Naive B cell (primary cell): ENCODE results near the gene CLSTN3. TPM values are rescaled to one million over a fixed set of nuclear protein-coding genes. Genes with fewer than 3 reads are reported as not detected.
"Not testable (repeated sequence)": the region's sequence is repeated elsewhere in the genome, so short reads cannot be mapped to it uniquely, and the experiment has no call there.

Experiments used
- ATAC-seq, 2 donors: fragments of 150-1000 bp; cut with Tn5 transposase; 2 replicates each; pipeline ENCODE4 v1.10.0; 2021; ENCODE audit warnings: low read depth in 2 of 2, mild to moderate bottlenecking in 2 of 2, moderate library complexity in 2 of 2
- DNase-seq: peaks from one replicate; pipeline ENCODE4 v3.0.0; 2022
- H3K27ac Mint-ChIP-seq, 6 donors: one replicate each; pipeline ENCODE4 v1.8.0; 2020 to 2022; ENCODE audit warnings: mild to moderate bottlenecking in 6 of 6, mixed read lengths in 6 of 6, moderate library complexity in 5 of 6, inconsistent platforms in 2 of 6
- H3K27me3 Mint-ChIP-seq, 3 donors: one replicate each; pipeline ENCODE4 v1.8.0; 2021 to 2022; ENCODE audit warnings: mixed read lengths in 3 of 3, mild to moderate bottlenecking in 1 of 3
- H3K36me3 Mint-ChIP-seq, 2 donors: one replicate each; pipeline ENCODE4 v1.8.0; 2020 to 2022; ENCODE audit warnings: mixed read lengths in 2 of 2, inconsistent platforms in 1 of 2, mild to moderate bottlenecking in 1 of 2
- H3K4me1 Mint-ChIP-seq, 3 donors: one replicate each; pipeline ENCODE4 v1.8.0; 2020 to 2022; ENCODE audit warnings: mixed read lengths in 3 of 3, inconsistent platforms in 1 of 3, mild to moderate bottlenecking in 1 of 3, moderate library complexity in 1 of 3
- H3K4me3 Mint-ChIP-seq, 8 donors: one replicate each; pipeline ENCODE4 v1.8.0; 2020 to 2022; ENCODE audit warnings: mild to moderate bottlenecking in 8 of 8, mixed read lengths in 8 of 8, moderate library complexity in 8 of 8, inconsistent platforms in 2 of 8
- H3K9me3 Mint-ChIP-seq, 7 donors: one replicate each; pipeline ENCODE4 v1.8.0; 2020 to 2022; ENCODE audit warnings: mixed read lengths in 7 of 7, mild to moderate bottlenecking in 5 of 7, inconsistent platforms in 2 of 7, moderate library complexity in 1 of 7
- polyA plus RNA-seq, 6 donors: library from polyadenylated mRNA; unstranded; fragments of 300-500 nt; fragmentation: Illumina TruSeq; gene quantifications; one replicate each; pipeline ENCODE4 v1.2.3, GENCODE V29; 2021; ENCODE audit warnings: low read depth in 6 of 6

Gene CLSTN3
- polyA plus RNA-seq, 6 donors from 2014 or later: 1.7 to 3.4 (median 2.9) TPM; not detected in 1

- ATAC-seq: no peak
- no peak overlapping the region for H3K27ac Mint-ChIP-seq
- DNase-seq: no peak
- no peaks in the 10 kb centered on the region for H3K4me1 Mint-ChIP-seq
- H3K27me3 Mint-ChIP-seq: peaks cover 44 to 52% (median 51%) of the 10 kb centered on the region in 3 donors
- peaks cover 0 to 14% of the 10 kb centered on the region in 2 donors for H3K36me3 Mint-ChIP-seq
- H3K9me3 Mint-ChIP-seq: peaks cover 9 to 60% (median 34%) of the 10 kb centered on the region in 7 donors
- no peak overlapping the region for H3K4me3 Mint-ChIP-seq
These were observed 41.7 kb downstream of the CLSTN3 start for GRCh38 chr12:7171854-7172253.

DNA sequence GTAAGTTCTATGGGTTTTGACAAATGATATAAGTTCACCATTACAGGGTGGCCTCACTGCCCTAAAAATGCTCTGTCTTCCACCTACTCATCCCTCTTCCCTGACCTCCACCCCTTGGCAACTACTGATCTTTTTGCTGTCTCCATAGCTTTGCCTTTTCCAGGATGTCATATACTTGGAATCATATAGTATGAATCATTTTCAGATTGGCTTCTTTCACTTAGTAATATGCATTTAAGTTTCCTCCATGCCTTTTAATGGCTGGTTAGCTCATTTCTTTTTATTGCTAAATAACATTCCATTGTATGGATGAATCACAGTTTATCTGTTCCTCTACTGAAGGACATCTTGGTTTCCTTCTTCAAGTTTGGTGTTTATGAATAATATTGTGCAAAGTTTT lies 45.3 kb downstream of the CLSTN3 start:
- H3K27ac Mint-ChIP-seq: no peak overlapping the region
- peaks cover 56 to 59% (median 58%) of the 10 kb centered on the region in 3 donors for H3K27me3 Mint-ChIP-seq
- H3K4me3 Mint-ChIP-seq: no peak overlapping the region
- DNase-seq (no peak), ATAC-seq (no peak)
- H3K36me3 Mint-ChIP-seq: peaks cover 0 to 7% of the 10 kb centered on the region in 2 donors
- peaks cover 2 to 28% (median 11%) of the 10 kb centered on the region in 7 donors for H3K9me3 Mint-ChIP-seq
- no peaks in the 10 kb centered on the region for H3K4me1 Mint-ChIP-seq

DNA sequence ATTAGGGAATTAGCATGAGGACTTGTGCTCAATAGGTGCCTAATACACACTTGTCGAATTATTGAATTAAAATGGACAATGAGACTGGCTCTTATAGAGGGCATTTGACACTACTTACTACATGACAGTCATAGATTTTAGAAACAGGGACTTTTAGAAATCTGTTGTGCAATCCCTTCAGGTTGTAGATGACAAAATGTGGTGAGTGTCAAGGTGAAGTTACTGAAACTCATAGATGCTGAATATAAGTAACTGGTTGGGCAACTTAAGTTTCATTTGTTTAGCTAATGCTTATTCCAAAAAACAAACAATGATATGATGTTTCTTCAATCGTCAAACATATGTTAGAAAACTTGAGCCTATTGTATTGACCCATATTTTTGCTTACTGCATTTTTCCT lies 46.4 kb downstream of the CLSTN3 start:
- H3K27ac Mint-ChIP-seq: no peak overlapping the region
- H3K9me3 Mint-ChIP-seq: peaks cover 2 to 17% (median 5%) of the 10 kb centered on the region in 7 donors
- peaks cover 54 to 64% (median 60%) of the 10 kb centered on the region in 3 donors for H3K27me3 Mint-ChIP-seq
- H3K4me1 Mint-ChIP-seq: no peaks in the 10 kb centered on the region
- ATAC-seq: no peak
- DNase-seq: no peak
- H3K36me3 Mint-ChIP-seq: peaks cover 0 to 7% of the 10 kb centered on the region in 2 donors
- no peak overlapping the region for H3K4me3 Mint-ChIP-seq

- DNase-seq: no peak
- no peak overlapping the region for H3K27ac Mint-ChIP-seq
- H3K27me3 Mint-ChIP-seq: peaks cover 51 to 64% (median 60%) of the 10 kb centered on the region in 3 donors
- H3K4me1 Mint-ChIP-seq: no peaks in the 10 kb centered on the region
- no peak overlapping the region for H3K4me3 Mint-ChIP-seq
- ATAC-seq: no peak
- H3K36me3 Mint-ChIP-seq: no peaks in the 10 kb centered on the region
- H3K9me3 Mint-ChIP-seq: peaks cover 0 to 4% (median 0%) of the 10 kb centered on the region in 7 donors
These were observed 48.3 kb downstream of the CLSTN3 start for GRCh38 chr12:7178481-7178880.

DNA sequence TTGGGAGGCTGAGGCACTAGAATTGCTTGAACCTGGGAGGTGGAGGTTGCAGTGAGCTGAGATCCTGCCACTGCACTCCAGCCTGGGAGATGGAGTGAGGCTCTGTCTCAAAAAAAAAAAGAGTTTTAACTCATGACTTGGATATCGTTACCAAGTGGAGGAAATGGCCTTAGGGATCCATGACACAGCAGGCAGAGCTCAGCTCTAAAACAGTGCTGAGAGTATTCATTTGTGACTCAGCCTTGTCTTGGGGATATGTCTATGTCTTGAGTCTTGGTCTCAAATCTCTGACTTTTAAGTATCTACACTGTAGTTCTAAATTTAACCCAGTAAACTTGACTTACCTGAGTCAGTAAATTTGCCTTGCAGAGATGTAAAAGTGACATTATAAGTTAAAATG lies 50.5 kb downstream of the CLSTN3 start:
- no peaks in the 10 kb centered on the region for H3K36me3 Mint-ChIP-seq
- no peaks in the 10 kb centered on the region for H3K4me1 Mint-ChIP-seq
- H3K27me3 Mint-ChIP-seq: peaks cover 40 to 47% (median 44%) of the 10 kb centered on the region in 3 donors
- H3K27ac Mint-ChIP-seq: no peak overlapping the region
- ATAC-seq (no peak), DNase-seq (no peak)
- no peak overlapping the region for H3K4me3 Mint-ChIP-seq
- peaks cover 0 to 4% (median 0%) of the 10 kb centered on the region in 7 donors for H3K9me3 Mint-ChIP-seq

DNA sequence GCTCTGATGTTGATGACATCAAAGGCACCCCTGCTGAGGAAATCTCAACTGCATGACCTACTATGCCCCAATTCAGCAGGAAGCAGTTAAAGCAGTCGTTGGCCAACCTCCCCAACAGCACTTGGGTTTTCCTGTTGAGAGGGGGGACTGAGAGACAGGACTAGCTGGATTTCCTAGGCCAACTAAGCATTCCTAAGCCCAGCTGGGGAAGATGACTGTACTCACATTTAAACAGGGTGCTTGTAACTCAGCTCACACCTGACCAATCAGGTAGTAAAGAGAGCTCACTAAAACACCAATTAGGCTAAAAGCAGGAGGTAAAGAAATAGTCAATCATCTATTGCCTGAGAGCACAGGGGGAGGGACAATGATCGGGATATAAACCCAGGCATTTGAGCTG lies 55.9 kb downstream of the CLSTN3 start:
- Mint-ChIP-seq H3K4me1 (peaks cover 22 to 28% (median 24%) of the 10 kb centered on the region in 3 donors), H3K27me3 (peaks cover 8 to 13% (median 12%) of the 10 kb centered on the region in 3 donors), H3K27ac (peak overlapping the region in 1 of 6 donors; percentile 52)
- not testable (repeated sequence) for H3K9me3 Mint-ChIP-seq, H3K36me3 Mint-ChIP-seq, H3K4me3 Mint-ChIP-seq, ATAC-seq, DNase-seq

DNA sequence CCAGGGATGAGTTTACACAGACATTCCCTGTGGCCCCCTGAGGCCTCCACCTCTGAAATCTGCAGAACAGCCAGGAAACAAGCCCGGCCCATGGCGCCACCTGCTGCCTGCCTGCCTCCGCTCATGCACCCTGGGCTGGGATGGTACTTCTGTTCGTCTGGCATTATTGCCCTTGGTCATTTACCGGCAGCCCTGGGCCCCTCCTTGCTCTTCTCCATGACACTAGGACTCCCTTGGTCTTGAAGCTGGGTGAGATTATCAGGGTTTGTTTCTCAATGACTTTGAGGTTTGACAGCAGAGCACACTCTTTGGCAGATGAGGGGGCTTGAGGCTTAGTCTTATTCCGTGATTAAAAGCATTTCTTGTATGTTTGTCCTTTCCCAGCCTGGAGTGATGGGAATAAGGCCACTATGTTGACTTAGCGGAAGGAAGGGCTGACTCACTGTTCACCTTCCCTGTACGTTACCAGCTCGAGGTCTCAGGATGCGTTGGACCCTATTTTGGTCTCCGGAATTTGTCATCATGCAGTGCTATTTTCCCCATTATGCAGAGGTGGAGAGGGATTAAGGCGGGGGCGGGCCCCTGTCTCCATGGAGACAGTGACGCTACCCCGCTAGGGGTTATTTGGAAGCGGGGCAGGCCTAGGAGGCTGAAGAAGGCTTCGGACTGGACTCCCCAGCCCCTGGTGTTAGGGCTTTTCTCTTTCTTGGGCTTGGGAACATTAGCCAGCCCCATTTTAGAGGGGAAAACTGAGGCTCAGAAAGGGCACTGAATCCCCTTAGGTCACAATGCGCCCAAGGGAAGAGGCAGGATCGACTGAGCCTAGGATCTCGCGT lies 58.6 kb downstream of the CLSTN3 start:
- Mint-ChIP-seq H3K4me1 (peaks cover 30 to 45% (median 31%) of the 10 kb centered on the region in 3 donors), H3K9me3 (no peaks in the 10 kb centered on the region), H3K27ac (peak overlapping the region; percentile 95 to 99 (median 97)), H3K4me3 (peak overlapping the region; percentile 96 to 99 (median 98)), H3K36me3 (no peaks in the 10 kb centered on the region), H3K27me3 (no peaks in the 10 kb centered on the region)
- DNase-seq: peak; percentile 39
- peak; percentile 29 for ATAC-seq

- ATAC-seq (peak; percentile 95), DNase-seq (peak; percentile 76)
- no peaks in the 10 kb centered on the region for H3K9me3 Mint-ChIP-seq
- peaks cover 31 to 49% (median 31%) of the 10 kb centered on the region in 3 donors for H3K4me1 Mint-ChIP-seq
- peak within 1 kb of the TSS; percentile 95 to 99 (median 97) for H3K27ac Mint-ChIP-seq
- H3K36me3 Mint-ChIP-seq: no peaks in the 10 kb centered on the region
- H3K27me3 Mint-ChIP-seq: no peaks in the 10 kb centered on the region
- H3K4me3 Mint-ChIP-seq: peak within 1 kb of the TSS; percentile 96 to 99 (median 98)
These were observed 59.5 kb downstream of the CLSTN3 start, which contains the start of gene PEX5 for GRCh38 chr12:7189398-7190267. PEX5 (plus strand) TSS chr12:7189686; CDS start chr12:7190378, 692 bp downstream.

DNA sequence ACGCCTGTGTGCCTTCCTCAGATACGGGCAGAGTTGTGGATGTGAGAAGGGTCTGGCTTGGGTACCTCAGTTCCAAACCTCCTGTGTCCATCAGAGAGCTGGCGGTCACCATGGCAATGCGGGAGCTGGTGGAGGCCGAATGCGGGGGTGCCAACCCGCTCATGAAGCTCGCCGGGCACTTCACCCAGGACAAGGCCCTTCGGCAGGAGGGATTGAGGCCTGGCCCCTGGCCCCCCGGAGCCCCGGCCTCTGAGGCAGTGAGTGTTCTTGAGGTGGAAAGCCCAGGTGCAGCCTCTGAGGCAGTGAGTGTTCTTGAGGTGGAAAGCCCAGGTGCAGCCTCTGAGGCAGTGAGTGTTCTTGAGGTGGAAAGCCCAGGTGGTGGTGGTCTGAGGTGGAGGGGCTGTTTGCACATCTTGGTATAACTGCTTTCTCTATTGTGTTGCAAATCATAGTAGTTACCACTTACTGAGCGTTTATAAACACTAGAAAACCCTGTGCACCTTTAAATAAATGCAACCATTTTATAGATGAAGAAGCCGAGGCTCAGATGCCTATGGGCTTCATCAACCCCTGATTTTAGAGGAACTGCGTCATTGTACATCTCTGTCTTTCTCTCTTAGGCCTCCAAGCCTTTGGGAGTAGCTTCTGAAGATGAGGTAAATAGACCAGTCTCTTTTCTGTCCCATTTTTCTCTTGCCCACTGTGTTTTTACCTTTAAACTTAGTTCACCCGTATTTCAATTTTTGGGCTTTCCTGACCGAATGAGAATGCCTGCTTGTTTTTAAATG lies 60.3 kb downstream of the CLSTN3 start:
- Mint-ChIP-seq H3K27ac (peak overlapping the region; percentile 3 to 92 (median 78)), H3K4me3 (peak overlapping the region; percentile 88 to 99 (median 96)), H3K36me3 (peaks cover 0 to 5% of the 10 kb centered on the region in 2 donors), H3K4me1 (peaks cover 31 to 51% (median 31%) of the 10 kb centered on the region in 3 donors), H3K27me3 (no peaks in the 10 kb centered on the region), H3K9me3 (no peaks in the 10 kb centered on the region)
- peak; percentile 15 for DNase-seq
- ATAC-seq: no peak

DNA sequence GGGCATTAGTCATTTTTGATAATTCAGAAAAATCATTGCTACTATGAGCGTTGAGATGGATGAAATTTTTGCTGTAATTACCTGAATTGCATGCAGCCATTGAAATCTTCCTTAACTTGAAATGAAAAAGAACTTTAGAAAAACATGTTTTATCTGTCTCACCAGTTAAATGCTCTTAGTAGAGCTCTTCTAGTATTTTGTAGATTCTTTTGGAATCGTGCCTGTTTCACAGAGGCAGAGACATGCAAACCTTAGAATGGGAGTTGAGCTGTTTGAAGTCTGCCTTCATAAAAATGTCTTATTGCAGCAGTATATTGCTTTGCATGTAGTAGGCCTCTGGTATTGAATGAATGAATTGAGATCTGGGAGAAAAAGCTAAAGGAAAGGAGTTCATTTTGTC lies 63.5 kb downstream of the CLSTN3 start:
- DNase-seq: no peak
- Mint-ChIP-seq H3K27ac (peak overlapping the region in 1 of 6 donors; percentile 72), H3K9me3 (no peaks in the 10 kb centered on the region), H3K27me3 (no peaks in the 10 kb centered on the region), H3K4me1 (peaks cover 24 to 44% (median 25%) of the 10 kb centered on the region in 3 donors), H3K4me3 (no peak overlapping the region), H3K36me3 (peaks cover 0 to 5% of the 10 kb centered on the region in 2 donors)
- no peak for ATAC-seq

DNA sequence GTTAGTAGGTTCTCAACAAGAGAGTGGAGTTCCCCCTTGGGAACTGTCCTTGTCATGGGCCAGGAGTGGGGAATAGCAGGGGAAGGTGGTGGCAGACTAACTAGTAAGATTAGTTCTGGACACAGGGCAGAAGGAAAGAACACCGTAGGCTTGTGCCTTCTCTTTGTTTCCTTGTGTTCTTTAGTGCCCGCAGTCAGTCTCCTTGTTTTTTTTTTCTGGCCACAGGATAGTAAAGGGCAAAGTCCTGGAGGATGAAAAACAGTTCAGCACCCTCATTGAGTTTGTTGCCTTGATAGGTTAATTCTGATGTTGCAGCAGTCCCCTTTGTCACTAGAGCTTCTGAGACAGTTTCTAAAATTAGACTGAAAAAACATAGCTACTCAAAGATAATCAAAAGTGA lies 67.7 kb downstream of the CLSTN3 start:
- no peaks in the 10 kb centered on the region for H3K27me3 Mint-ChIP-seq
- H3K36me3 Mint-ChIP-seq: peaks cover 0 to 5% of the 10 kb centered on the region in 2 donors
- ATAC-seq: no peak
- H3K9me3 Mint-ChIP-seq: no peaks in the 10 kb centered on the region
- peak overlapping the region in 3 of 6 donors; percentile 15 to 60 (median 32) for H3K27ac Mint-ChIP-seq
- DNase-seq: no peak
- H3K4me1 Mint-ChIP-seq: peaks cover 0 to 8% (median 3%) of the 10 kb centered on the region in 3 donors
- no peak overlapping the region for H3K4me3 Mint-ChIP-seq

DNA sequence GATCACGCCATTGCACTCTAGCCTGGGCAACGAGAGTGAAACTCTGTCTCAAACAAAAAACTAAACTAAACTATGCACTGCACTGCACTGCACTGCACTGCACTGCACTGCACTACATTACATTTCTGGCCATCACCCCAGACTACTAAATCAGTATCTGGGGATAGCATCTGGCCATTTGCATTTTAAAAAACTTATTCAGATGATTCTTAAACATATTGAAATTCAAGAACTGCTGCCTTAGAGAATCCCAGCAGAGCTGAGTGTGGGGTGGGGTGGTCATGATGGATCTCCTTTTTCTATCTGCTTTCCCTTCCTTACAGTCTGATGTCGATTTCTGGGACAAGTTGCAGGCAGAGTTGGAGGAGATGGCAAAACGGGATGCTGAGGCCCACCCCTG lies 72.9 kb downstream of the CLSTN3 start:
- no peak for DNase-seq
- Mint-ChIP-seq H3K36me3 (peaks cover 15 to 23% of the 10 kb centered on the region in 2 donors), H3K27me3 (no peaks in the 10 kb centered on the region), H3K27ac (peak overlapping the region in 1 of 6 donors; percentile 61), H3K4me1 (peaks cover 0 to 9% (median 0%) of the 10 kb centered on the region in 3 donors), H3K4me3 (no peak overlapping the region), H3K9me3 (no peaks in the 10 kb centered on the region)
- no peak for ATAC-seq
